AG04450 (cell line): ENCODE results near the gene CAMK4. TPM values are rescaled to one million over a fixed set of nuclear protein-coding genes. Genes with fewer than 3 reads are reported as not detected.

Experiments
- CTCF ChIA-PET: fragments of 300-600, 350-600 bp; formaldehyde crosslinking; extraction: SDS; loops from one replicate; lab custom pipeline; 2022; ENCODE audit warnings: antibody characterized with exemption, inconsistent platforms; lab: Charles Lee
- POLR2A ChIA-PET: fragments of 350-600 bp; formaldehyde crosslinking; extraction: SDS; loops from one replicate; lab custom pipeline; 2021; ENCODE audit warnings: antibody characterized with exemption, inconsistent platforms; lab: Yijun Ruan, JAX
- DNase-seq: peaks from one replicate; pipeline ENCODE4 v3.0.0-alpha.2; 2011; ENCODE audit warnings: low read depth, low spot score
- H3K27ac ChIP-seq: one replicate; pipeline ENCODE4 v1.5.1; 2012; ENCODE audit warnings: low read depth, low read length, control low read depth
- H3K27me3 ChIP-seq: one replicate; pipeline ENCODE4 v1.6.0; 2012; ENCODE audit warnings: low read length; ENCODE audit not compliant: control insufficient read depth, insufficient read depth
- H3K4me3 ChIP-seq: 2 replicates; pipeline ENCODE4 v1.5.1; 2011; ENCODE audit warnings: mild to moderate bottlenecking, low read depth, low read length, control low read depth
- H3K9me3 ChIP-seq: 2 replicates; pipeline ENCODE4 v1.5.1; 2012; ENCODE audit warnings: low read length; ENCODE audit not compliant: control insufficient read depth, insufficient read depth
- CTCF ChIP-seq: IDR thresholded peaks from 2 replicates; pipeline ENCODE4 v1.5.1; 2011; ENCODE audit warnings: low read depth, low read length, control low read depth, inconsistent platforms
- polyA plus RNA-seq: library from polyadenylated mRNA; depleted of rRNA; stranded (reverse); fragments of >200 nt; gene quantifications from 2 replicates; pipeline ENCODE4 v1.2.3, GENCODE V29; 2011

The CAMK4 gene
- polyA plus RNA-seq, 1 experiment: 3.2 TPM

- H3K27ac ChIP-seq: no peak overlapping the region
- H3K4me3 ChIP-seq: no peak overlapping the region
- ChIA-PET CTCF (no interaction called here), POLR2A (no interaction called here)
- TF ChIP-seq CTCF: no peak
- no peaks in the 10 kb centered on the region for H3K9me3 ChIP-seq
- no peak for DNase-seq
- no peaks in the 10 kb centered on the region for H3K27me3 ChIP-seq
These were observed 201.0 kb downstream of the CAMK4 start for GRCh38 chr5:111425205-111425604.

GRCh38 chr5:111427762-111428161 is 203.6 kb downstream of the CAMK4 start:
- no peak for DNase-seq
- CTCF ChIA-PET: no interaction called here
- POLR2A ChIA-PET: no interaction called here
- Histone ChIP-seq H3K9me3 (no peaks in the 10 kb centered on the region), H3K27me3 (no peaks in the 10 kb centered on the region), H3K27ac (no peak overlapping the region), H3K4me3 (no peak overlapping the region)
- TF ChIP-seq CTCF: no peak

- Histone ChIP-seq H3K27me3 (no peaks in the 10 kb centered on the region), H3K4me3 (no peak overlapping the region), H3K9me3 (no peaks in the 10 kb centered on the region), H3K27ac (no peak overlapping the region)
- no peak for DNase-seq
- TF ChIP-seq CTCF: no peak
- ChIA-PET CTCF (no interaction called here), POLR2A (interaction anchor here (0.7 kb wide), 1 partner anchor 125 kb away, joined by 4 read pairs; no protein-coding TSS in a partner anchor)
These were observed 208.8 kb downstream of the CAMK4 start for GRCh38 chr5:111432883-111433536.

GRCh38 chr5:111434800-111435199 is 210.6 kb downstream of the CAMK4 start:
- H3K4me3 ChIP-seq: no peak overlapping the region
- TF ChIP-seq CTCF: no peak
- H3K27me3 ChIP-seq: no peaks in the 10 kb centered on the region
- H3K9me3 ChIP-seq: no peaks in the 10 kb centered on the region
- POLR2A ChIA-PET: no interaction called here
- DNase-seq: no peak
- no peak overlapping the region for H3K27ac ChIP-seq
- CTCF ChIA-PET: interaction anchor here (0.9 kb wide), 1 partner anchor 44 kb away, joined by 4 read pairs; no protein-coding TSS in a partner anchor

- H3K4me3 ChIP-seq: no peak overlapping the region
- ChIA-PET POLR2A (no interaction called here), CTCF (no interaction called here)
- no peak for TF ChIP-seq CTCF
- H3K9me3 ChIP-seq: no peaks in the 10 kb centered on the region
- H3K27ac ChIP-seq: no peak overlapping the region
- no peak for DNase-seq
- no peaks in the 10 kb centered on the region for H3K27me3 ChIP-seq
These were observed 215.4 kb downstream of the CAMK4 start for GRCh38 chr5:111439473-111440075.
